NCI-H146 treated with DMSO at 0.1 percent for 48 hours (cell line): Measurements from ENCODE around the gene IAH1.

Source experiments
- DNase-seq: peaks from one replicate; lab custom pipeline; 2025; ENCODE audit not compliant: unreplicated experiment; lab: John Stamatoyannopoulos, UW

The IAH1 gene, protein sequence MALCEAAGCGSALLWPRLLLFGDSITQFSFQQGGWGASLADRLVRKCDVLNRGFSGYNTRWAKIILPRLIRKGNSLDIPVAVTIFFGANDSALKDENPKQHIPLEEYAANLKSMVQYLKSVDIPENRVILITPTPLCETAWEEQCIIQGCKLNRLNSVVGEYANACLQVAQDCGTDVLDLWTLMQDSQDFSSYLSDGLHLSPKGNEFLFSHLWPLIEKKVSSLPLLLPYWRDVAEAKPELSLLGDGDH

DNA sequence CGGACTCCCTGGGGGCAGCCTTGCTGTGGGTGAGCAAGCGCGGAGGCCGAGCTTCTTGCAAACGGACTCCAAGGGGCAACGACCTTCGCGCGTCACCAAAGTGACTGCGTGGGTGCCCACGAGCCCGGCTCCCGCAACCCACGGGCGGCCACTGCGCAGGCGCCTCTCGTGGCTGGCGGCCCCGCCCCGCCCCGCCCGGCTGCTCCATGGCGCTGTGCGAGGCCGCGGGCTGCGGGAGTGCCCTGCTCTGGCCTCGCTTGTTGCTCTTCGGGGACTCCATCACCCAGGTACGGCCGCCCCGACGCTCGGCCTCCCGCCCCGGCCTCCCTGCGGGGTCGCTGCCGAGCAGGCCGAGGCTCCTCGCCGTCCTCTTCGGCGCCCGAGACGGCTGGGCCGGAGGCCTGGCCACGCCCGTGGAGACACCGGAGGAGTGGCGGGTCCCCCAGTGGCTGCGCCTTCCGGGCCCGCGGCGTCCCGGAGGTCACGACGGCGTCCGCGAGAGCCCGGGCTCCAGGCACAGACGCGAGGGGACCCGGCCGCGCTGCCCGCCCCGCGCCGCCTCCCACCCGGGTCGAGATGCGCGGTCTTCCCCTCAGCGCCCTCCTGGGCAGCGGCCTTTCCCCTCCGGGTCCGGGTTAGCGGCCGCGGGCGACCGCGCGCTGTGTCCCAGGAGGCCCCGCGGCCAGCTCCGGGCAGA is at the start of gene IAH1:
TSS of gene IAH1 (plus strand) at position 191 of the 697 bp plus-strand sequence. CDS start at position 207, 16 bp downstream.
- no peak for DNase-seq

DNA sequence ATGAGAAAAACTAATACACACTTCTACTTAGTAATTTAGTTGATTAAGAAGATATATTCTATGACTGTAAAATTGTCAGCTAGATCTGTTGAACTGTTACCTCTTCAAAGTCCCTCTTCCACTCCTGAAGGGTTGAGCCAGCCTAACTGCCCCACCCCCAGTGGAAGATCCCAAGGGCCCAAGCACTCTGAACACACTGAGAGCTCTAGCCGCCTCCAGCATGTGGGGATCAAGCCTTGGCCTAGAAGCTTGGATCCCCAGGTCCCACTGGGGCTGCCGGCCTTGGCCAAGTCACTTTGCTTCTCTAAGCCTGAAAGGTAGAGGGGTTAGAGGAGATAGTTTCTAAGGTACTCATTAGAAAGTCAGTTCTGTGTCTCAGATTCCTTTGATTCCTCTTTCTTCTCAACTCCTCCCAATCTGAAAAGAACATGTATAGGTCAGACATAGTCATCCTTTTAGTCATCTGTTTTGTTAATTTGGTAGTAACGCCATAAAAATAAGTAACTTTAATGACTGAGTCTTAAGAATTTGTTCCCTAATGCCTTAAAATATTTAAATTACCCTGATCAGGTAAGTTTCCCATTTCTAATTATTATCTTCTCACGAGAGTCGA is 45.3 kb upstream of the IAH1 start:
- DNase-seq, result no peak

DNA sequence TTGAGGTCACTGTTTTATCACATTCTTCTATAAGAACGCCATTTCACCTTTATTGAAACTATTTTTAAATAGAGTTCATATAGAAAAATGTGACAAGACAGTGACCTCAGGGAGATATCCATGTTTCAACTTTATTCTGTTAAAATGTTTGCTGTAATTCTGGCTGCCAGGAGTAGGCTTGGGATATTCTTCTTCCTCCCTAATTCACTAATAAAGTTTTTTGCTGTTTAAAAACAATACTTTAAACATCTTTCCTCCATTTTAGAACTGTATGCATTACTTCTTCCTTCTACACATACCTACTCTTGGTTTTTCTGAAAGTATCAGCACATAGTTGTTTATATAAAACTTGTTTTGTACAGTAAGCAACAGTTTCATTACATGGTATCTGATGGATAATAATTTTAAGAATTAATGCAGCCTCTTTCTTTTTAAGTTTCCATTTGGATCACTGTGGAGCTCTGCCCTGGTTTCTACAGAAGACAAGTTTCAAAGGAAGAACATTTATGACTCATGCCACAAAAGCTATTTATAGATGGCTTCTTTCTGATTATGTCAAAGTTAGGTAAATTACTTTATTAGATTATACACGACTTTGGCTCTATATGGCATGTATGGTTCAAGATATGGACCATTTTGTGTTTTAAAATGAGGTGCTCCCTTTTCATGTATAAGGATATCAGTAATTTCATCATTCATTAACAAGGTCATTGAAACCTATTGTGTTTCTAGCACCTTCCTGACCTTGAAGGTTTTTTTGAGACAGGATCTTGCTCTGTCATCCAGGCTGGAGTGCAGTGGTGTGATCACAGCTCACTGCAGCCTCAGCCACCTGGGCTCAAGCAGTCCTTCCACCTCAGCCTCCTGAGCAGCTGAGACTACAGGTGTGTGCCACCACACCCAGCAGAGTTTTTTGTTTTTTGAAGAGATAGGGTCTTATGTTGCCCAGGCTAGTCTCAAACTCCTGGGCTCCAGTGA is 43.7 kb upstream of the IAH1 start:
- DNase-seq, result no peak

DNA sequence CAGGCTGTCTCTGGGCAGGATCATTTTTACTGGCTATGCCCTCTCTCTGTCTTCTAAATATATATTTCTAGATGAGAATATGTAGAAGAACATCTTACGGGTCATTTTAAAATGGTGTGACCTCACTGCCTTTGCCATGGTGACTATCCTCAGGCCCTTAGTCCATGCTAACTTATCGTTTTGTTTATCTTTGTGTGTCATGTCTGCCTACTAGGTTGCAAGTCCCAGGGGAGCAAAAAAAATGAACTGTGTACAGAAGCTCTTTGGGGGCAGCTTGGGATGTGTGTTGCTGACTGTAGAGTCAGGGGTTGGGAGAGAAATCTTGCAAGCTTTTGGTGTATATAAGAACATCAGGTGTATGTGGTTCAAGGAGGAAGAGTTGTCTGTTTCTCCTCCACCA is 39.9 kb upstream of the IAH1 start:
- DNase-seq, result no peak

DNA sequence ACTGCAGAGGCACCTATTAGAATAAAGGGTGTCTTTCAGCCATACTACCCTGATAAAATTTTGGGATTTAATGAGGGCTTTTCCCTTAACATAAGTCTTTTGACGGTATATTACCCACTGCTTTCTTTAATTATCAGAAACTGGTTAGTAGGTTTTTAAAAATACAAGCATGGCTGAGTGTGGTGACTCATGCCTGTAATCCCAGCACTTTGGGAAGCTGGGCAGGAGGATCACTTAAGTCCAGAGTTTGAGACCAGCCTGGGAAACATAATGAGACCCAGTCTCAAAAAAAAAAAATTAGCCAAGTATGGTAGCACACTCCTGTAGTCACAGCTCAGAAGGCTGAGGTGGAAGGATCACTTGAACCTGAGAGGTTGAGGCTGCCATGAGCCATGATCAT is 34.8 kb upstream of the IAH1 start:
- no peak for DNase-seq

DNA sequence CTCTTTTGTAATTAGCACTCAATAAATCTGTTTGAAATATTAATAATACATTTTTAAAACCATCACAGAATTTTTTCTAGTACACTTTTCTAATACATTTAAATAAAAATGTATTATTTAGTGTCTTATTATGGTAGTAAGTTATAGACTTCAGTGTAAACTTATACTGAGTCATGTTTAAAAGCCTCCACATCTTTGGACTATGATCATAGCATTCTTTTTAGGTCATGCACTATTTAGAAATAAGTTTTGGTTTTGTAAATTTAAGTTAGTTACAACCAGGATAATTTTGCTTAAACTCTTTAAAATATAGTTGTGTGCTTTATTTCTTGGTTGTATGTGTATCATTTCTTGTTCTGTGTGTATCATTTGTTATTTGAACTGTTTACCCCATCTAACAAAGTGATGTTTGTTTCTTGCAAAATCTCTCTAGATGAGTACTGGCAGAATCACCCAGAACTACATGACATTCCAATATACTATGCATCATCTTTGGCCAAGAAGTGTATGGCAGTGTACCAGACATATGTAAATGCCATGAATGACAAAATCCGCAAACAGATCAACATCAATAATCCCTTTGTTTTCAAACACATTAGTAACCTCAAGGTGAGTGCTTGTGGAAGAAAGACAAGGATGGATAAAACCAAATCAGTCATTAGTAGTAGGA is 34.2 kb upstream of the IAH1 start:
- DNase-seq, result no peak

DNA sequence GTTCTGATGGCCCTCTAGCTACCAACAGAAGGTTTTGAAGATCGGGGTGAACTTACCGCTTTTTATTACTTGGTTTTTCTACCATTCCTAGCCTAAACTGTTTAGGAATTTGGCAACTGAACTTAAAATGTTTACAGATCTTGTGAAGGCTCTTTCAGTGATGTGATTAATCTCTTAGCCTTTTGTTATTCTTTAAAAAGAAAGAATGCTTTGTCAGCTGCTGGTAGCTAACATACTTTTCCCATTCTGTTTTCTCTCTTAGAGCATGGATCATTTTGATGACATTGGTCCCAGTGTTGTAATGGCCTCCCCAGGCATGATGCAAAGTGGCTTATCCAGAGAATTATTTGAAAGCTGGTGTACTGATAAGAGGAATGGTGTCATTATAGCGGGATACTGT is 32.8 kb upstream of the IAH1 start:
- DNase-seq, result no peak

DNA sequence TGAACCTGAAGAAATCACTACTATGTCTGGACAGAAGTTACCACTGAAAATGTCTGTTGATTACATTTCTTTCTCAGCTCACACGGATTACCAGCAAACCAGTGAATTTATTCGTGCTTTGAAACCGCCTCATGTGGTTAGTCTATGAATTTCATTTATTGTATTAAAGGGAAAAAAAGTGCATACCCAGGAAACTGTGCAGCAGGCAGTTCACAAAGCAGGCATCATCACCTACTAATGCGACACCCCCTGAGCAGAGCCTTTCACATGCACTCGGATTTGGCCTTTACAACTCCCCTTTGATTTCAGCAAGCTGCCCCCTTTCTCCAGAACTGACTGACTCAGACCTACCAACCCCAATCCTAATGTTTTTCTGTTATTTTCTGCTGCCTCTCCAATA is 30.8 kb upstream of the IAH1 start:
- no peak for DNase-seq

DNA sequence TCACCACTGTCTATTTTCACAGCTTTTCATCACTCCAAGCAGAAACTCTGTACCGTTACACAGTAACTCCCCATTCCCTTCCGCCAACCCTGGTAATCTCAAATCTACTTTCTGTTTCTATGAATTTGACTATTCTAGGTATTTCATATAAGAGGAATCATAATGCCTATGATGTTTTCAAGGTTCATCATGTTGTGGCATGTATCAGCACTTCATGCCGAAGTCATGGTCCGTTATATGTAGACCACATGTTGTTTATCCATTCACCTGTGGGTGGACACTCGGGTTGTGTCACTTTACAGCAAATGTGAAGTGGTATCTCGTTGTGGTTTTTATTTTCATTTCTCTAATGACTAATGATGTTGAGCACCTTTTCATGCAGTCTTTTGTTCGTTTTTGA is 29.3 kb upstream of the IAH1 start:
- no peak for DNase-seq

DNA sequence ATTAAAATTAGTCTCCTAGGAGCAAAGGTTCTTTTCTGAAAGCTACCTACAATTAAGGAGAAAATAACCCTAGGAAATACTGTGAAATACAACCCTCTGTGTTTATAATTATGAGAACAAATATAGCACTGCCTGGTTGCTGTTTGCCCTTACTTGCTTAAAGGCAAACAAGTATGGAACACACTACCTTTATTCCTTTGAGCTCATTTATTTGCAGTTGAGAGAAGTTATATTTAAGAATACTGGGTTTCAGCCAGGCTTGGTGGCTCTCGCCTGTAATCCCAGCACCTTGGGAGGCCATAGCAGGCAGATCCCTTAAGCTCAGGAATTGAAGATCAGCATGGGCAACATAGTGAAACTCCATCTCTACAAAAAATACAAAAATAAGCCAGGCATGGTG is 23.1 kb upstream of the IAH1 start:
- no peak for DNase-seq

DNA sequence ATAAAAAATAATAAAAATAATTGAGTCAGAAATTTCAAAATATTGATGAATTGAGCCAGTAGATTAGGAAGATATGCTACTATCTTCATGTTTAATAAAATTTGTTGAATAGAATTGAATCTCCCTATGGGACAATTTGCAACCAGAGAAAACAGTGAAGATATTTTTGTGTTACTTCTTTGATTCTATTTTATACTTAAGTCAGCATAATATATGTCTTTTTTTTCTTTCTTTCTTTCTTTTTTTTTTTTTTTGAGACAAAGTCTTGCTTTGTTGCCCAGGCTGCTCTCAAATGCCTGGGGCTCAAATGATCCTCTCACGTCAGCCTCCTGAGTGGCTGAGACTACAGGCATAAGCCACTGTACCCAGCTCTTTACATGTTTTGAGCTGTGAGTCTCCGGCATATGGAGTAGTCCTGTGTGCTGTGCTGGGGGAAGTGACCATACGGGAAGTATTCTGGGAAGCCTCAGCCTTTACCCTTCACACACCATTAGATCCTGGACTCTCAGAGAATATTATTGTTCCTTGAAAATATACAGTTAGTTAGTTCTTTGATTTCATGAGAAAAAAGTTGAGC is 13.8 kb upstream of the IAH1 start:
- DNase-seq, result no peak

DNA sequence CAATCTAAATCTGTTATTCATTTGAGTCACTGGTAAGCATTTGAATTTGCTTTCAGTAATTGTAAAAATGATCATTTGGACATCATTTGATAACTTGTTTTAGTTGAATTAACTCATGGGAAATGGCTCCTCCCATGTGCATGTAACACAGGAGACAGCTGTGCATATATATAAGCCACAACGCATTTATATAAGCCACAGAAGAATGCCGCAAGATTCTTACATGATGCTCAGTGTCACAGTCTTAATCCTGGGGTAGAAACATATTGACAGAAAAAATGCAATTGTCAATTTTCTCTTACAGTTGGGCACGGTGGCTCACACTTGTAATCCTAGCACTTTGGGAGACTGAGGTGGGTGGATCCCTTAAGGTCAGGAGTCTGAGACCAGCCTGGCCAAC is 13.3 kb upstream of the IAH1 start:
- no peak for DNase-seq

DNA sequence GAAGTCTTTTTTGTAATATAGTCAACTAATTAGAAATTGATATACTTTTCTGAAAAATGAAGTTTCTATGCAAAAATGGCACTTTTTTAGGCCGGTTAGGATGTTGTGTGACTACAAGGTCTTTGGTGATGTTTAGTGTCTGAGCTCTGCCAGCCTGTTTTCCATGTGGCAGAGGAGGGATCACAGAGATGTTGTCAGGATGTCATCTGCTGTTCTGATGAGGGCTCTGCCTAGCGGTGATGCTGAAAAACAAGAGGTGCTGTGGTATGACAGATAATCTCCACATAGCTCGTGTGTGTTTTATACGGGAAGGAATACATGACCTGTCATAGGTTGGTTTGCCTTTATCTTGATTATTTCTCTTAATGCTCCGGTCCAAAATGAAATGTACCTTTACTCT is 12.0 kb upstream of the IAH1 start:
- no peak for DNase-seq

DNA sequence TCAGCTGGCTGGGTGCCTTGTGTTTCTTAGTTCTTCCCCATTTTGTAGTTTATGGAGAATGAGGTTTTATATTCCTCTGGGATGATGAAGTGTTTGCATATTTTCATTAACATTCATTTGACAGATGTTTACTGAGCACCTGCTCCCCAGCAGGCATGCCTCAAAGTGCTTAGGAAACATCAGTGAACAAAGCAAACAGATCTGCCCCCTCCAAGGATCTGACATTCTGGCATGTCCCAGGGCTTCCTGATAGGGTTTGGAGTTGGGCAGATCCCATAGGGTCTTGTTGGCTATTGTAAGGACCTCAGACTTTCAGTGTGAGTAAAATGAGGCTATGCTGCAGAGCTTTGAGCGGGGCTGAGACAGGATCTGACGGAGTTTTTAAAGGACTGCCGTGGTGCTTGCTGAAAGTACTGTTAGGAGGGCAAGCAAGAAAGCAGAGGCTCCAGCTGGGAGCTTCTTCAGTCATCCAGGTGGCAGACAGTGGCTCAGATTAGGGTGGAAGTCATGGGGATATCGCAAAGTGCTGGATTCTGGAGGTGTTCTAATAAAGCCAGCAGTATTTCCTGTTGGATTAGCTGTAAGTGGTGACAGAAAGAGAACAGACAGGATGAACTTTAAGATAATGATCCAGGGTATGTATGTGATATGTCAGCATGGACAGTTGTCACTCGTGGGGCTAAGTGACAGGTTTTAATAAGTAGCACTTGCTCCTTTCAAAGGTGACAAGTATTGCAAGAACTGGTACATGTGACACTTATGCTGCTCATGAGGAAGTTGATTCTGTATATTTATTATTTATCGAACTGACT is 11.3 kb upstream of the IAH1 start:
- DNase-seq, result no peak

DNA sequence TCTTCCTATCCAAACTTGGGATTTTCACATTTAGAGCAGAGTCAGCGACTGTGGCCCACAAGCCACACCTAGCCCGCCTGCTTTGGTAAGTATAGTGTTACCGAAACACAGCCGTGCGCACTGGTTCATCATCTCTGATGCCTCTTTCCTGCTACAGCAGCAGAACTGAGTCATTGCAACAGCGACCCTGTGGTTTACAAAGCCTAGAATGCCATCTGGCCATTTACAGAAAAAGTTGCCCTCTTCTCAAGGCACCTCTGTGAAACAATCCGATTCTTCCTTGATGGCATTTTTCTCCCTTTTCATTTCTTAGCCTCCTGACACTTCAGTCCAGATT is 10.7 kb upstream of the IAH1 start:
- no peak for DNase-seq

DNA sequence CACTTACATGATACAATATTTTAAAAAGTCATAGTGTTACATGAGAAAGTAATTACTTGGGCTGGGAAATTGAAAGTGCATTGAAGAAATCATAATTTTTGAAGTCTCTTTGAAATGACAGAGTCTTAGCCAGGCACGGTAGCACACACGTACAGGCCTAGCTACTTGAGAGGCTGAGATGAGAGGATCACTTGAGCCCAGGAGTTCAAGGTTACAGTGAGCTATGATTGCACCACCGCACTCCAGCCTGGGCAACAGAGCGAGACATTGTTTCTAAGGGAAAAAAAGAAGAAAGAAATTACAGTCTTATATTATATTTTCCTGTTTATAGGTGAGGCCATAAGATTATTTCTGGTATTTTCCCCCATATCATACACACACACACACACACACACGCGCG is 9.2 kb upstream of the IAH1 start:
- no peak for DNase-seq

DNA sequence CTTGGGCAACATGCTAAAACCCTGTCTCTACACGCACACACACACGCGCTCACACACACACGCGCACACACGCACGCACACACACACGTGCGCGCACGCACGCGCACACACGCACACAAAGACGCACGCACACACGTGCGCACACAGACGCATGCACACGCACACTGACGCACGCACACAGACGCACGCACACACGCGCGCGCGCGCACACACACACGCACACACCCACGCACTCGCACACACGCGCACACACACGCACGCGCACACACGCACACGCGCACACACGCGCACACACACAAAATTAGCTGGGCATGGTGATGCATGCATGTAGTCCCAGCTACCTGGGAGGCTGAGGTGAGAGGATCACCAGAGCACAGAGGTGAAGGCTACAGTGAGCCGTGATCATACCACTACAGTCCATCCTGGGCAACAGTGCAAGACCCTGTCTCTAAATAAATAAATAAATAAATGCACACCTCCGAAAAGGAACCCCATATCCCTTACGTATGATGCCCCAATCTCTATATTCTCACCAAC is 8.1 kb upstream of the IAH1 start:
- no peak for DNase-seq

DNA sequence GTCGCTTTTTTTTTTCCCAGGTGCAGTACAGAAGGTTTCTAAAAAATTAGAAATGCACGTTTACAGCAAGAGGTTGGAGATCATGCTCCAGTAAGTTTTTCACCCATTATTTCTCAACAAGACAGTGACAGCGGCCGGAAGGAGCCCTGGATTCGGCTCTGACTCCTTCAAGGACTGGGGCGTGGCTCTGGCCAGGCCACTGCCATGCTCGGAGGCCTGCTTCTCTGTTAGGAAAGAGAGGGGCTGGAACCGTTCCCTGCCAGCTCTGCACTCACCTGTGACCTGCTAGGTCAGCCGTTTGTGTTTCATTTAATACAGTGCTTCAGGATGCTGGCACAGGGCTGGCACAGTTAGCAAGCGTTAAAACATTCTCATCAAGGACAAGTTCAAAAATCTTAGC is 6.7 kb upstream of the IAH1 start:
- DNase-seq, result no peak

DNA sequence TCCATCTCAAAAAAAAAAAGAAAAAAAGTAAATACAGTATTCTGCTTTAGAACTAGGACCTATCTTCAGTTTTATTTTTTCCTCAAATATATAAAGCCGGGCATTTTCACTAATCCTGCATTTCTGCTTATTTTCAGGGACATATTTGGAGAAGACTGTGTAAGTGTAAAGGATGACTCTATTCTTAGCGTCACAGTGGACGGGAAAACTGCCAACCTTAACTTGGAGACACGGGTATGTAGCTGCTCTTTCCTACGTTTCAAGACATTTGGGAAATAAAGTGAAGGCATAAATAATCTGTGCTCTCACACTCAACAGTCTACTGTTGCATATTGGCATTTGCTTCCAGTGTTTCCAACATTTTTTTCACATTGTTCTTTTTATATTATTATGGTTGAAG is 3.1 kb upstream of the IAH1 start:
- DNase-seq, result no peak

DNA sequence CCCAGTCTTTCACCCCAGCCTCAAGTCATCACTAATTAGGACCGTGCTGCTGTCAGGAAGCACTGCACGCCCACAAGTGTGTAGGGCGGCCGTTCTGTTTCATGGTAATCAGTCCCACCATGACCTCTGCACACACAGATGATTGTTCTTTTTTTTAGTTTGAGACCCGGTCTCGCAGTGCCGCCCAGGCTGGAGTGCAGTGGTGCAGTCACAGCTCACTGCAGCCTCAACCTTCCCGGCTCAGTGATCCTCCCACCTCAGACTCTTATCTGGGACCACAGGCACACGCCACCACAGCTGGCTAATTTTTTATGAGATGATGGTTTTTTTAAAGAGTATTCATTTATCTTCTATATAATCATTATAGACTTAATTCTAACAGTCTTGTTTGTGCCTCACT is 1.8 kb upstream of the IAH1 start:
- no peak for DNase-seq
